GM12878 (cell line): ENCODE results near the gene KIF18A. TPM values are rescaled to one million over a fixed set of nuclear protein-coding genes. Genes with fewer than 3 reads are reported as not detected.

Experiments
- CBX3 ChIP-seq: fragments of 200-600 bp; sonication (generic); IDR thresholded peaks from 2 replicates; pipeline ENCODE4 v1.6.1; 2016; ENCODE audit warnings: low read depth, borderline replicate concordance
- EED ChIP-seq: sonication (generic); IDR thresholded peaks from 2 replicates; pipeline ENCODE4 v1.6.1; 2016; ENCODE audit warnings: antibody characterized with exemption, low read depth
- FOXK2 ChIP-seq: fragments of 450-650 bp; IDR thresholded peaks from 2 replicates; pipeline ENCODE4 v1.6.1; 2017; ENCODE audit warnings: mild to moderate bottlenecking, moderate library complexity
- FOXM1 ChIP-seq: IDR thresholded peaks from 2 replicates; pipeline ENCODE4 v1.6.1; 2012; ENCODE audit warnings: low read depth, mild to moderate bottlenecking, inconsistent platforms, low read length, moderate library complexity
- HDGF ChIP-seq: fragments of 450-650 bp; IDR thresholded peaks from 2 replicates; pipeline ENCODE4 v1.6.1; 2016; ENCODE audit warnings: antibody characterized with exemption
- IKZF2 ChIP-seq, 2 experiments: fragments of 450-650 bp; IDR thresholded peaks; 2 replicates each; pipeline ENCODE4 v1.6.1; 2017; ENCODE audit warnings: mild to moderate bottlenecking in 2 of 2, moderate library complexity in 2 of 2
- KAT2A ChIP-seq: conservative IDR thresholded peaks from 2 replicates; pipeline ENCODE4 v1.6.1; 2011; ENCODE audit warnings: low read depth, low read length; ENCODE audit not compliant: control insufficient read depth
- MXI1 ChIP-seq: fragments of 150-350 bp; IDR thresholded peaks from 2 replicates; pipeline ENCODE4 v1.6.1; 2011; ENCODE audit warnings: low read depth, mild to moderate bottlenecking, inconsistent platforms, low read length, improper control_type of control experiment
- NFIC ChIP-seq: IDR thresholded peaks from 2 replicates; pipeline ENCODE4 v1.6.1; 2012; ENCODE audit warnings: low read depth, mild to moderate bottlenecking, inconsistent platforms, low read length, moderate library complexity
- NFXL1 ChIP-seq: fragments of 450-650 bp; IDR thresholded peaks from 2 replicates; pipeline ENCODE4 v1.6.1; 2017; ENCODE audit warnings: antibody characterized with exemption, mild to moderate bottlenecking, borderline replicate concordance
- RAD21 ChIP-seq: IDR thresholded peaks from 2 replicates; pipeline ENCODE4 v1.6.1; 2011; ENCODE audit warnings: mild to moderate bottlenecking, low read depth, low read length, moderate library complexity; ENCODE audit not compliant: insufficient read depth
- SIN3A ChIP-seq: IDR thresholded peaks from 2 replicates; pipeline ENCODE4 v1.6.1; 2012; ENCODE audit warnings: low read depth, low read length, improper control_type of control experiment
- SIX5 ChIP-seq: IDR thresholded peaks from 2 replicates; pipeline ENCODE4 v1.6.1; 2011; ENCODE audit warnings: mild to moderate bottlenecking, low read depth, low read length, moderate library complexity; ENCODE audit not compliant: severe bottlenecking
- ZBTB4 ChIP-seq: fragments of 450-650 bp; formaldehyde crosslinking; IDR thresholded peaks from 2 replicates; pipeline ENCODE4 v1.4.0; 2022; ENCODE audit warnings: mild to moderate bottlenecking, moderate library complexity
- ZNF207 ChIP-seq: fragments of 450-650 bp; IDR thresholded peaks from 2 replicates; pipeline ENCODE4 v1.6.1; 2014; ENCODE audit warnings: antibody characterized with exemption, mild to moderate bottlenecking, borderline replicate concordance
- polyA plus RNA-seq, 11 experiments: library from polyadenylated mRNA; depleted of rRNA in 4 of 11; unstranded in 6 of 11; stranded (reverse) in 5 of 11; fragments of >200 nt; fragmentation: Nextera tagmentation in 4 of 11; fragmentation: Illumina TruSeq in 1 of 11; extraction: Ambion mirVana in 4 of 11; extraction: Trizol in 1 of 11; gene quantifications; 1 replicate in 1 of 11; 2 replicates in 10 of 11; pipeline versions ENCODE4 v1.2.1 to v1.2.3, GENCODE V29; 2011 to 2016; ENCODE audit warnings: inconsistent platforms in 2 of 11, missing spikeins in 2 of 11, low read depth in 1 of 11
- total RNA-seq, 4 experiments: library from RNA; depleted of rRNA in 3 of 4; stranded (reverse); fragments of >200 nt in 3 of 4; fragmentation: Illumina TruSeq in 1 of 4; extraction: Trizol in 1 of 4; gene quantifications; 2 replicates each; pipeline versions ENCODE4 v1.2.1 to v1.2.3, GENCODE V29; 2013 to 2021
- TF ChIP-seq, protein P1 (sequence below): fragments of 150-350 bp; IDR thresholded peaks from 2 replicates; pipeline ENCODE4 v1.6.1; 2016; ENCODE audit warnings: low read depth, low read length
- TF ChIP-seq, protein P2 (sequence below): IDR thresholded peaks from 2 replicates; pipeline ENCODE4 v1.6.1; 2012; ENCODE audit warnings: low read length, inconsistent platforms
- TF ChIP-seq, protein P3 (sequence below): IDR thresholded peaks from 2 replicates; pipeline ENCODE4 v1.6.1; 2012; ENCODE audit warnings: mild to moderate bottlenecking, low read depth, low read length

Gene KIF18A
- total and polyA plus RNA-seq, 10 of the 15 experiments (the other 5 are each of a cell fraction or from before 2014, with no cell fraction given): 11.2 to 31.5 (median 20.4) TPM

DNA sequence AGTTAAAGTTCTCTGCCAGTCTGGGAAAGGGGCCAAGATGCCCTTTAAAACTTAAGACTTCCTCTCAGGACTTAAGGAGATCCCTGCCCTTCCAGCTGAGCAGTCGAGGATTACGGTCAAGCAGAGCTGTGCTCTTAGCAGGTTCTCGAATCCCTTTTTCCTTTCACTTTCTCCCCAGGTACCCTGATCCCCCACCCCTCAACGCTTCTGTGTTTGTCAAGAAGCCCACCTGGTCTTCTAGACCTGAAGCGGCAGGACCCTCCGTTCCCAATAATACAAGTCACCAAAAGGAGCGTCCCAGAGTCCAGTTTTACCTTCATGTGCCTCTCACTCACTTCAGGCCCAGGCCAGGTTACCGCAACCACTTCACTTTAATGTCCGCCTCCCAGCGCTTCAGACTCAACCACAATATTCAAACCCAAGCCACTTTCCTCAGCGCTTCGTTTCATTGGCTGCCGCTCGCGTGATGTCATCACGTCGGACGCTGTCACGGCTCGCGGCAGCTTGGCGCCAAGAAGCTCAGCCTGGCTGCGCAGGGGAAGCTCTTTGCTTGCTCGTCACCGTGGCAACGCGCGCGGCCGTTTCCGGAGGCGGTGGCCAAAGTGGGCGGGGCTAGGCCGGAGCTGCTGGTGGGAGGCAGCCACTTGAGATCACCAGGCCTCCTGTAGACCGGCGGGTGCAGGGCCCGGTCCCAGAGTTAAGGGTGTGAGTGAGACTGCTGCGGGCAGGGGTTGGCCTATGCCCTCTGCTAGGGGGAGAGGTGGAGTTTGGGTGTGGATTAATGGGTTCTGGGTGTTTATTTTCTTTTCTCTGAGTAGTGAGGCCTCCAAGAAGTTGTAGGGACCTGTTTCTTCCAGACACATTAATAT is at the start of gene KIF18A, which contains the start of gene METTL15 (continued):
- no peak for TF ChIP-seq ZBTB4 (CRISPR knock-in tag)
- TF ChIP-seq, protein P1, sequence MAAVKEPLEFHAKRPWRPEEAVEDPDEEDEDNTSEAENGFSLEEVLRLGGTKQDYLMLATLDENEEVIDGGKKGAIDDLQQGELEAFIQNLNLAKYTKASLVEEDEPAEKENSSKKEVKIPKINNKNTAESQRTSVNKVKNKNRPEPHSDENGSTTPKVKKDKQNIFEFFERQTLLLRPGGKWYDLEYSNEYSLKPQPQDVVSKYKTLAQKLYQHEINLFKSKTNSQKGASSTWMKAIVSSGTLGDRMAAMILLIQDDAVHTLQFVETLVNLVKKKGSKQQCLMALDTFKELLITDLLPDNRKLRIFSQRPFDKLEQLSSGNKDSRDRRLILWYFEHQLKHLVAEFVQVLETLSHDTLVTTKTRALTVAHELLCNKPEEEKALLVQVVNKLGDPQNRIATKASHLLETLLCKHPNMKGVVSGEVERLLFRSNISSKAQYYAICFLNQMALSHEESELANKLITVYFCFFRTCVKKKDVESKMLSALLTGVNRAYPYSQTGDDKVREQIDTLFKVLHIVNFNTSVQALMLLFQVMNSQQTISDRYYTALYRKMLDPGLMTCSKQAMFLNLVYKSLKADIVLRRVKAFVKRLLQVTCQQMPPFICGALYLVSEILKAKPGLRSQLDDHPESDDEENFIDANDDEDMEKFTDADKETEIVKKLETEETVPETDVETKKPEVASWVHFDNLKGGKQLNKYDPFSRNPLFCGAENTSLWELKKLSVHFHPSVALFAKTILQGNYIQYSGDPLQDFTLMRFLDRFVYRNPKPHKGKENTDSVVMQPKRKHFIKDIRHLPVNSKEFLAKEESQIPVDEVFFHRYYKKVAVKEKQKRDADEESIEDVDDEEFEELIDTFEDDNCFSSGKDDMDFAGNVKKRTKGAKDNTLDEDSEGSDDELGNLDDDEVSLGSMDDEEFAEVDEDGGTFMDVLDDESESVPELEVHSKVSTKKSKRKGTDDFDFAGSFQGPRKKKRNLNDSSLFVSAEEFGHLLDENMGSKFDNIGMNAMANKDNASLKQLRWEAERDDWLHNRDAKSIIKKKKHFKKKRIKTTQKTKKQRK: no peak
- no peak for TF ChIP-seq CBX3
- peak; percentile 100 for TF ChIP-seq SIN3A
- TF ChIP-seq FOXM1: peak; percentile 93
- peak; percentile 91 for TF ChIP-seq HDGF
- TF ChIP-seq FOXK2: no peak
- no peak for TF ChIP-seq NFXL1
- TF ChIP-seq IKZF2 (IDR thresholded peaks at IDR 0.05): no peak; a peak in 1 of 4 replicates
- no peak for TF ChIP-seq KAT2A
- no peak for TF ChIP-seq RAD21
- TF ChIP-seq EED: no peak
- TF ChIP-seq, protein P2, sequence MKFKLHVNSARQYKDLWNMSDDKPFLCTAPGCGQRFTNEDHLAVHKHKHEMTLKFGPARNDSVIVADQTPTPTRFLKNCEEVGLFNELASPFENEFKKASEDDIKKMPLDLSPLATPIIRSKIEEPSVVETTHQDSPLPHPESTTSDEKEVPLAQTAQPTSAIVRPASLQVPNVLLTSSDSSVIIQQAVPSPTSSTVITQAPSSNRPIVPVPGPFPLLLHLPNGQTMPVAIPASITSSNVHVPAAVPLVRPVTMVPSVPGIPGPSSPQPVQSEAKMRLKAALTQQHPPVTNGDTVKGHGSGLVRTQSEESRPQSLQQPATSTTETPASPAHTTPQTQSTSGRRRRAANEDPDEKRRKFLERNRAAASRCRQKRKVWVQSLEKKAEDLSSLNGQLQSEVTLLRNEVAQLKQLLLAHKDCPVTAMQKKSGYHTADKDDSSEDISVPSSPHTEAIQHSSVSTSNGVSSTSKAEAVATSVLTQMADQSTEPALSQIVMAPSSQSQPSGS: no peak
- 0 out of 2 replicates have a peak, but pooled peaks have one; percentile 53 for TF ChIP-seq ZNF207
- no peak for TF ChIP-seq NFIC
- peak; percentile 97 for TF ChIP-seq MXI1
- TF ChIP-seq, protein P3, sequence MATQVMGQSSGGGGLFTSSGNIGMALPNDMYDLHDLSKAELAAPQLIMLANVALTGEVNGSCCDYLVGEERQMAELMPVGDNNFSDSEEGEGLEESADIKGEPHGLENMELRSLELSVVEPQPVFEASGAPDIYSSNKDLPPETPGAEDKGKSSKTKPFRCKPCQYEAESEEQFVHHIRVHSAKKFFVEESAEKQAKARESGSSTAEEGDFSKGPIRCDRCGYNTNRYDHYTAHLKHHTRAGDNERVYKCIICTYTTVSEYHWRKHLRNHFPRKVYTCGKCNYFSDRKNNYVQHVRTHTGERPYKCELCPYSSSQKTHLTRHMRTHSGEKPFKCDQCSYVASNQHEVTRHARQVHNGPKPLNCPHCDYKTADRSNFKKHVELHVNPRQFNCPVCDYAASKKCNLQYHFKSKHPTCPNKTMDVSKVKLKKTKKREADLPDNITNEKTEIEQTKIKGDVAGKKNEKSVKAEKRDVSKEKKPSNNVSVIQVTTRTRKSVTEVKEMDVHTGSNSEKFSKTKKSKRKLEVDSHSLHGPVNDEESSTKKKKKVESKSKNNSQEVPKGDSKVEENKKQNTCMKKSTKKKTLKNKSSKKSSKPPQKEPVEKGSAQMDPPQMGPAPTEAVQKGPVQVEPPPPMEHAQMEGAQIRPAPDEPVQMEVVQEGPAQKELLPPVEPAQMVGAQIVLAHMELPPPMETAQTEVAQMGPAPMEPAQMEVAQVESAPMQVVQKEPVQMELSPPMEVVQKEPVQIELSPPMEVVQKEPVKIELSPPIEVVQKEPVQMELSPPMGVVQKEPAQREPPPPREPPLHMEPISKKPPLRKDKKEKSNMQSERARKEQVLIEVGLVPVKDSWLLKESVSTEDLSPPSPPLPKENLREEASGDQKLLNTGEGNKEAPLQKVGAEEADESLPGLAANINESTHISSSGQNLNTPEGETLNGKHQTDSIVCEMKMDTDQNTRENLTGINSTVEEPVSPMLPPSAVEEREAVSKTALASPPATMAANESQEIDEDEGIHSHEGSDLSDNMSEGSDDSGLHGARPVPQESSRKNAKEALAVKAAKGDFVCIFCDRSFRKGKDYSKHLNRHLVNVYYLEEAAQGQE: no peak
- TF ChIP-seq SIX5: no peak
